ENCODE results near the gene PCMTD2. TPM values are rescaled to one million over a fixed set of nuclear protein-coding genes. Genes with fewer than 3 reads are reported as not detected.

The PCMTD2 gene
- total RNA-seq, 1 donor from 2014 or later: 111 TPM

DNA sequence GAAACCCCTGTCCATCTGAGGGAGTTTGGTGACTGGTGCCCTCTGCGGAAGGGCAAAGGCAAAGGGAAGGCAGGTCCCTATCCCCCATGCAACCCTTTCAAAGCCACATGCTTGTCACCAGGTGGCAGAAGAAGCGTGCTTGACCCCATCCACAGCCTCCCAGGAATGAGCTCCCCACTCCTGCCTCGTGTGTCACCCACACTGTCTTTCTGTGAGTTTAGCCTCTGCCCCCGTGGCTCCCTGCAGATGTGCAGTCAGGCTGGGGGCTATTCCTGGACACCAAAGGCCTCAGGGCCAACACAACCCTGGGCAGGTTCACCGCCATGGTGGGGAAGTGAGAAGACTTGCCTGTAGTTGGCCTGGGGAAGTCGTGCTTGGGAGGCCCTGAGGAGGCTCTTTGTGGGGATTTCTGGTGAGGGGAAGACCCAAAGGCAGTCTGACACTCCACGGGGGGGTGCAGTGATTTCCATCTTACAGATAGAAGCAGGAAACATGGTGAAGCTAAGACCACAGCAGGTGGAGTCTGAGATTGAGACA lies 16.6 kb upstream of the PCMTD2 start:
- Mint-ChIP-seq H3K4me1 (no peaks in the 10 kb centered on the region), H3K4me3 (no peak overlapping the region), H3K27me3 (ENCODE audit: low read depth) (peaks cover 28% of the 10 kb centered on the region), H3K9me3 (no peaks in the 10 kb centered on the region), H3K27ac (no peak overlapping the region), H3K36me3 (no peaks in the 10 kb centered on the region)
- DNase-seq (ENCODE audit: low spot score in 2 of 2, unreplicated experiment in 2 of 2): no peak
- TF ChIP-seq CTCF (IDR thresholded peaks at IDR 0.05; ENCODE audit: unreplicated experiment): no peak

DNA sequence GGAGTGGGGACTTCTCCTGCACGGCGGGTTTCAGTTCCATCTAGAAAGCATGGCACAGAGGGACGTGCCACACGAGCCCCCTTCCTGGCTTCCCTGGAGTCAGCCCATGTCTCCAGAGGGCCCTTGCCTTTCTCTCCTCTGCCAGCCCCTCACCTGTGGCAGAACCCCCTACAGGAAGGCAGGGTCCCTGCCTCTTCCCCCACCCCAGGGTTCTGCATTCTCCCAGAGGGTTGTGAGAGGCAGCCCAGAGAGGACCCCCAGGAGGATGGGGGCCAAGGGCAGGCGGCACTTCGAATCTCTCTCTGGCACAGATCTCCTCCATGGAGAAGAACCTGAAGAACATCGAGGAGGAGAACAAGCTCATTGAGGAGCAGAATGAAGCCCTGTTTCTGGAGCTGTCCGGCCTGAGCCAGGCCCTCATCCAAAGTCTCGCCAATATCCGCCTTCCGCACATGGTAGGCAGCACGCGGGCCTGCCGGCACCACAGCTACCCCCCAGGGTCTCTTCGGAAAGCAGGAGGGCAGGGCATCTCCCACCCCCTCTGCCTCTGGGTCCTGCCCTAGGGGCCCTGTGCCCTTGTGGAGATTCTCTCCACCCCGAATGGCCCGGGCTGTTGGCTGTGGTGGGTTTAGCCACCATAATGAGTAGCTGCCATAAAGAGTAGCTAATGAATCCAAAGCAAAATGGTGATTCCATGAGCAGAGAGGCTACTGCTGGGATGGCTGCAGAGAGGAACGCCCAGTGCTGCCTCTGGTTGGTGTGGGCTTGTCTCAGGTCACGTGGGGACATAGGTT lies 15.9 kb upstream of the PCMTD2 start:
- Mint-ChIP-seq H3K27me3 (ENCODE audit: low read depth) (peaks cover 35% of the 10 kb centered on the region), H3K36me3 (no peaks in the 10 kb centered on the region), H3K27ac (no peak overlapping the region), H3K4me1 (no peaks in the 10 kb centered on the region), H3K9me3 (no peaks in the 10 kb centered on the region), H3K4me3 (no peak overlapping the region)
- TF ChIP-seq CTCF (IDR thresholded peaks at IDR 0.05; ENCODE audit: unreplicated experiment): no peak
- no peak for DNase-seq (ENCODE audit: low spot score in 2 of 2, unreplicated experiment in 2 of 2)

DNA sequence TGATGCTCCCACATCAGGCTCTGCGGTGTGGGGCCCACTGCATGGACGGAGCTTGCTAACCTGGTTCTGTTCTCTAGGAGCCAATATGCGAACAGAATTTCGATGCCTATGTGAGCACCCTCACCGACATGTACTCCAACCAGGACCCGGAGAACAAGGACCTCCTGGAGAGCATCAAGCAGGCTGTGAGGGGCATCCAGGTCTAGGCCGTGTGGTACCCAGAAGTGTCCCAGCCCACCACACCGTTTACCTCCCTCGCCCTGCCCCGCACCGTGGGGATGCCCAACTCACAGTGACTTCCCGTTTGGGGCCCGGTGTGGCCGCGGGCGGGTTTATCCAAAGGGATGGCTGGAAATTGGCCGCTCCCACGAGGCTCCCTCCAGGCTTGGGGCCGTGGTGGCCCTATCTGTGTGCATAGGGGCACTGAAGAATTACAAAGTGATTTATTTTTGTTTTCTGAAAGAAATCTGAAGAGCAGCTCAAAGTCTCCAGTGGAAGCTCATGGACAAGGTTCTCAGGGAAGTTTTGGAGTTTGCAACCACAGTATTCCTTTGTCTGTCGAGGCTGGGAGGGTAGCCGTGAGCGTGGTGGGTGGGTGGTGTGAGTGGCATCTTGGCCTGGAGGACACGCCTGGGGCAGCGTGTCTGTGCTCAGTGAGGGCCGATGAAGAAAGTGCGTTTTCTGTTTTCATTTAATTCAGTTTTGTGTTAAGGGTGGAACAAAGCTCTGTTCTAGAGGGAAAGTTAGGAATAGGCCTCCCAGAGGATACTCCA lies 15.1 kb upstream of the PCMTD2 start:
- no peaks in the 10 kb centered on the region for H3K36me3 Mint-ChIP-seq
- no peak for TF ChIP-seq CTCF (IDR thresholded peaks at IDR 0.05; ENCODE audit: unreplicated experiment)
- H3K4me1 Mint-ChIP-seq: no peaks in the 10 kb centered on the region
- H3K27ac Mint-ChIP-seq: no peak overlapping the region
- H3K9me3 Mint-ChIP-seq: no peaks in the 10 kb centered on the region
- H3K27me3 Mint-ChIP-seq (ENCODE audit: low read depth): peaks cover 38% of the 10 kb centered on the region
- no peak for DNase-seq (ENCODE audit: low spot score in 2 of 2, unreplicated experiment in 2 of 2)
- no peak overlapping the region for H3K4me3 Mint-ChIP-seq

DNA sequence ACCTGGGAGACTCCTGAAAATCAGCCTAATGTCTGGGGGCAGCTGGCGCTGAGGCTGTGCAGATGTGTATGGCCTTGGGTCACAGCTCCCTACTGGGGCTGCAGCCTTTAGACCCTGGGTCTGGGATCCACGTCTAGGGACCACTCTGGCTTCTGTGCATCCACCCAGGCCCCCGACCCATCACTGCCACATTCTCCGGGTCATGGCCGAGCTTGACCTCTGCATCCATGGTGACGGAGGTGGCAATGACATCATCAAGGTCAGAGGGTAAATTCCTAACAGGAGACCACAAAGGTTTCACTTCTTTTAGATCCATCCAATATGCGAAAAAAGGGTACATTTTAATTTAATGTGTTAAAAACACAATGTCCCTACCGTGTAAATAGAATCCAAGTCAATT lies 14.5 kb upstream of the PCMTD2 start:
- Mint-ChIP-seq H3K27me3 (ENCODE audit: low read depth) (peaks cover 44% of the 10 kb centered on the region), H3K4me1 (no peaks in the 10 kb centered on the region), H3K4me3 (no peak overlapping the region), H3K36me3 (no peaks in the 10 kb centered on the region), H3K27ac (no peak overlapping the region), H3K9me3 (no peaks in the 10 kb centered on the region)
- no peak for TF ChIP-seq CTCF (IDR thresholded peaks at IDR 0.05; ENCODE audit: unreplicated experiment)
- DNase-seq (ENCODE audit: low spot score in 2 of 2, unreplicated experiment in 2 of 2): no peak

DNA sequence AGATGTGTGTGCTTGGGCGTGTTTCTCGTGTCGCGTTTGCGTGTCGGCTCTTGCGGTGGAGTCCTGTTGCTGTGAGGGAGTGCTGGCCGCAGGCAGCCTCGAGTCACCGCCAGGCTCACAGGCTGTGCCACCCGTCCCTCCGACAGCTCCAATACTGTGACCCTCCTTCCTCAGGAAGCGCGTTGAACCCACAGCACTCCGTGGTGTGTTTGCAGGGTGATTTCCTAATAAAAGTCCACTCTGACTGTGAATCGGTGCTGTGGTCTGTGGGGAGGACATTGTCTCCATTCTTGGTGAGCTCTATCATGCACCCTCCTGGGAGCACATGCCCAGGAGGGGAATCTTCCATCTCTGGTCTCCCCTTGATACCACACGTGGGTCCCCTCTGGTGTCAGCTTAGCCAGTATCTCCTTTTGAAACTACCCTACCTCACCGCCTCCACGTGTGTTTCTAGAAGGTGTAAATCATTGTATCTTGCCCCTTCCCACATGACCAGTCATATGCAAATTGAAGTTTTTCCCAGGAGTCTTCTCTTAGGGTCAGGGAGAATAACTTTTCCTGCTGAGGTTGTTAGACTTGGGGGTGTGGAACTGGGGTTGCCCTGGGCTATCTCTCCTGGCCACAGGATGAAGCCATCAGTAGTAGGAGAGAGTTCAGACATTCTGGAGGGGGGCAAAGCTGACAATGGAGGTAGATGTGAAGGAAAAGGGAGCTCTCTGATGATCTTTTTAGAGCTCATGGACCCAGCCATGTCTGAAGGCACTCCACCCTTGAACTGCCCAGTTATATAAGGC lies 13.3 kb upstream of the PCMTD2 start:
- no peaks in the 10 kb centered on the region for H3K36me3 Mint-ChIP-seq
- no peak overlapping the region for H3K27ac Mint-ChIP-seq
- no peak for DNase-seq (ENCODE audit: low spot score in 2 of 2, unreplicated experiment in 2 of 2)
- H3K9me3 Mint-ChIP-seq: no peaks in the 10 kb centered on the region
- no peak overlapping the region for H3K4me3 Mint-ChIP-seq
- peaks cover 49% of the 10 kb centered on the region for H3K27me3 Mint-ChIP-seq (ENCODE audit: low read depth)
- H3K4me1 Mint-ChIP-seq: no peaks in the 10 kb centered on the region
- no peak for TF ChIP-seq CTCF (IDR thresholded peaks at IDR 0.05; ENCODE audit: unreplicated experiment)
